ENCODE results near the gene SHISA8. TPM values are rescaled to one million over a fixed set of nuclear protein-coding genes. Genes with fewer than 3 reads are reported as not detected.

The SHISA8 gene
- total RNA-seq, 1 donor from 2014 or later = not detected

GRCh38 chr22:41891407-41891806, 23.5 kb downstream of the SHISA8 start:
- peaks cover 41% of the 10 kb centered on the region for H3K36me3 Mint-ChIP-seq

DNA sequence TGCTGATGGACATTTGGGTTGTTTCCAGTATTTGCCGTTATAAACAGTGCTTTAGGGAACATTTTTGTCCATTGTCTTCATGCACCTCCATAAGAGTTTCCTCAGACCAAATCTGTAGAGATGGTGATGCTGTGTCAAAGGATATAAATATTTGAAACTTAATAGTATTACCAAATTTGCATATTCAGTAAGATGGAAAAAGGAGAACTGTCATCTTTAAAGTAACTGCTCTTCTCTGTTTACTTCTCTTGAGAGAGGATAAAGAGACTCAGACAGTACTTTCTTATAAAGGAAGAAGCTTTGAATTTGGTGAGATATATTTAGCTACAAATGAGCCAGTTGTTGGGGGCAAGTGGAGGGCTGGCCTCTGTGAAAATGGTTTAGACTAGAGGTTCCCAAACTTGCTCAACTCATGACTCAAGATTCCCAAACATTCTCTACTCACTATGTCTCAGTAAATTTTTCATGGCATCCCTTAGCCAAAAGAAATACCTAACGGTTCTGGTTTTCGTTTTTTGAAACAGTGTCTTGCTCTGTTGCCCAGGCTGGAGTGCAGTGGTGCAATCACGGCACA, 26.2 kb downstream of the SHISA8 start:
- Mint-ChIP-seq H3K27me3 (ENCODE audit: insufficient read depth, low read depth) (peaks cover 5% of the 10 kb centered on the region), H3K4me1 (no peaks in the 10 kb centered on the region), H3K4me3 (no peak overlapping the region), H3K27ac (no peak overlapping the region), H3K9me3 (no peaks in the 10 kb centered on the region), H3K36me3 (peaks cover 49% of the 10 kb centered on the region)
- H3K9me3 ChIP-seq (ENCODE audit: low read depth) = no peaks in the 10 kb centered on the region
- TF ChIP-seq CTCF (IDR thresholded peaks at IDR 0.05) = no peak
- no peak for TF ChIP-seq EZH2phosphoT487 (IDR thresholded peaks at IDR 0.05)
- TF ChIP-seq EZH2 (IDR thresholded peaks at IDR 0.05) = no peak
- no peak for DNase-seq (ENCODE audit: low spot score)
- H3F3A ChIP-seq (ENCODE audit: low read depth) = no peaks in the 10 kb centered on the region
- peaks cover 9% of the 10 kb centered on the region for H3K36me3 ChIP-seq
- H4K20me1 ChIP-seq (ENCODE audit: low read depth) = no peaks in the 10 kb centered on the region
- H2AFZ ChIP-seq (replicated peaks) = no peak overlapping the region
- no peaks in the 10 kb centered on the region for H3K4me1 ChIP-seq
- no peak overlapping the region for H3K9ac ChIP-seq
- no peak overlapping the region for H3K27ac ChIP-seq
- H3K4me3 ChIP-seq = no peak overlapping the region
- no peaks in the 10 kb centered on the region for H3K79me2 ChIP-seq (ENCODE audit: low read depth)
- H3K4me2 ChIP-seq = no peak overlapping the region
- H3K27me3 ChIP-seq = no peaks in the 10 kb centered on the region

More at GRCh38 chr22:41891407-41891806, 23.5 kb downstream of the SHISA8 start:
- H3K27ac ChIP-seq = no peak overlapping the region
- no peaks in the 10 kb centered on the region for H3K9me3 ChIP-seq (ENCODE audit: low read depth)
- H4K20me1 ChIP-seq (ENCODE audit: low read depth) = peaks cover 4% of the 10 kb centered on the region
- H2AFZ ChIP-seq (replicated peaks) = no peak overlapping the region
- Mint-ChIP-seq H3K9me3 (no peaks in the 10 kb centered on the region), H3K27ac (no peak overlapping the region), H3K27me3 (ENCODE audit: insufficient read depth, low read depth) (peaks cover 3% of the 10 kb centered on the region), H3K4me3 (no peak overlapping the region), H3K4me1 (no peaks in the 10 kb centered on the region)
- TF ChIP-seq EZH2phosphoT487 (IDR thresholded peaks at IDR 0.05) = no peak
- TF ChIP-seq CTCF (IDR thresholded peaks at IDR 0.05) = no peak
- no peak for TF ChIP-seq EZH2 (IDR thresholded peaks at IDR 0.05)
- no peaks in the 10 kb centered on the region for H3K36me3 ChIP-seq
- no peak overlapping the region for H3K9ac ChIP-seq
- no peaks in the 10 kb centered on the region for H3K27me3 ChIP-seq
- H3F3A ChIP-seq (ENCODE audit: low read depth) = no peaks in the 10 kb centered on the region
- H3K4me3 ChIP-seq = no peak overlapping the region
- H3K4me1 ChIP-seq = no peaks in the 10 kb centered on the region
- H3K4me2 ChIP-seq = no peak overlapping the region
- DNase-seq (ENCODE audit: low spot score) = no peak
- H3K79me2 ChIP-seq (ENCODE audit: low read depth) = no peaks in the 10 kb centered on the region

- Histone ChIP-seq H3K9me3 (ENCODE audit: low read depth) (no peaks in the 10 kb centered on the region), H2AFZ (replicated peaks) (no peak overlapping the region), H3K27ac (no peak overlapping the region), H3K4me3 (no peak overlapping the region), H3K9ac (no peak overlapping the region), H3K4me2 (no peak overlapping the region), H3F3A (ENCODE audit: low read depth) (no peaks in the 10 kb centered on the region), H3K4me1 (no peaks in the 10 kb centered on the region), H3K36me3 (peaks cover 20% of the 10 kb centered on the region), H3K79me2 (ENCODE audit: low read depth) (no peaks in the 10 kb centered on the region), H3K27me3 (no peaks in the 10 kb centered on the region), H4K20me1 (ENCODE audit: low read depth) (peaks cover 8% of the 10 kb centered on the region)
- Mint-ChIP-seq H3K4me3 (no peak overlapping the region), H3K4me1 (no peaks in the 10 kb centered on the region), H3K27ac (no peak overlapping the region), H3K9me3 (no peaks in the 10 kb centered on the region), H3K27me3 (ENCODE audit: insufficient read depth, low read depth) (peaks cover 4% of the 10 kb centered on the region), H3K36me3 (peaks cover 52% of the 10 kb centered on the region)
- DNase-seq (ENCODE audit: low spot score) = no peak
- no peak for TF ChIP-seq EZH2 (IDR thresholded peaks at IDR 0.05)
- no peak for TF ChIP-seq CTCF (IDR thresholded peaks at IDR 0.05)
- no peak for TF ChIP-seq EZH2phosphoT487 (IDR thresholded peaks at IDR 0.05)
Observed at GRCh38 chr22:41885516-41885915, 29.4 kb downstream of the SHISA8 start.
